Astrocyte (in vitro differentiated cells and primary cell): ENCODE measurements around the gene INPP4A. TPM values are rescaled to one million over a fixed set of nuclear protein-coding genes. Genes with fewer than 3 reads are reported as not detected.

ENCODE experiments used
- DNase-seq: peaks from one replicate; pipeline ENCODE4 v3.0.0-alpha.2; 2010; ENCODE audit warnings: low read depth
- FAIRE-seq: peaks from 2 replicates; lab custom pipeline; 2011; peaks lifted over from hg19 to GRCh38; lab: Jason Lieb, UNC
- H2AFZ ChIP-seq: 2 replicates; pipeline ENCODE4 v1.6.0; 2012; ENCODE audit warnings: low read depth, low read length, inconsistent platforms
- H3K27ac ChIP-seq: 2 replicates; pipeline ENCODE4 v1.5.1; 2011; ENCODE audit warnings: low read depth, low read length, inconsistent platforms
- H3K27me3 ChIP-seq: 2 replicates; pipeline ENCODE4 v1.6.0; 2011; ENCODE audit warnings: low read length, inconsistent platforms; ENCODE audit not compliant: insufficient read depth
- H3K36me3 ChIP-seq: 2 replicates; pipeline ENCODE4 v1.5.1; 2011; ENCODE audit warnings: low read length, inconsistent platforms; ENCODE audit not compliant: insufficient read depth
- H3K4me1 ChIP-seq: 2 replicates; pipeline ENCODE4 v1.5.1; 2011; ENCODE audit warnings: low read length, inconsistent platforms; ENCODE audit not compliant: insufficient read depth
- H3K4me2 ChIP-seq: 2 replicates; pipeline ENCODE4 v1.6.0; 2012; ENCODE audit warnings: low read length, inconsistent platforms
- H3K4me3 ChIP-seq: 2 replicates; pipeline ENCODE4 v1.5.1; 2011; ENCODE audit warnings: low read depth, mild to moderate bottlenecking, low read length, inconsistent platforms; ENCODE audit not compliant: insufficient read depth
- H3K79me2 ChIP-seq: 2 replicates; pipeline ENCODE4 v1.6.0; 2012; ENCODE audit warnings: mild to moderate bottlenecking, low read length, inconsistent platforms; ENCODE audit not compliant: insufficient read depth
- H3K9ac ChIP-seq: 2 replicates; pipeline ENCODE4 v1.6.0; 2012; ENCODE audit warnings: mild to moderate bottlenecking, low read length, inconsistent platforms
- H3K9me3 ChIP-seq: 2 replicates; pipeline ENCODE4 v1.5.1; 2012; ENCODE audit warnings: low read depth, mild to moderate bottlenecking, low read length, inconsistent platforms; ENCODE audit not compliant: insufficient read depth
- H4K20me1 ChIP-seq: 2 replicates; pipeline ENCODE4 v1.6.0; 2012; ENCODE audit warnings: low read length, inconsistent platforms; ENCODE audit not compliant: insufficient read depth
- H3K27ac Mint-ChIP-seq: one replicate; pipeline ENCODE4 v1.8.0; 2021; ENCODE audit warnings: mild to moderate bottlenecking, mixed read lengths; ENCODE audit not compliant: unreplicated experiment
- H3K27me3 Mint-ChIP-seq: one replicate; pipeline ENCODE4 v1.8.0; 2021; ENCODE audit warnings: low read depth, mixed read lengths; ENCODE audit not compliant: unreplicated experiment
- H3K36me3 Mint-ChIP-seq: one replicate; pipeline ENCODE4 v1.8.0; 2021; ENCODE audit warnings: low read depth, mixed read lengths; ENCODE audit not compliant: unreplicated experiment
- H3K4me1 Mint-ChIP-seq: one replicate; pipeline ENCODE4 v1.8.0; 2021; ENCODE audit warnings: low read depth, mixed read lengths; ENCODE audit not compliant: unreplicated experiment
- H3K4me3 Mint-ChIP-seq: one replicate; pipeline ENCODE4 v1.8.0; 2021; ENCODE audit warnings: mild to moderate bottlenecking, moderate library complexity, mixed read lengths; ENCODE audit not compliant: unreplicated experiment
- H3K9me3 Mint-ChIP-seq: one replicate; pipeline ENCODE4 v1.8.0; 2021; ENCODE audit warnings: mild to moderate bottlenecking, mixed read lengths; ENCODE audit not compliant: unreplicated experiment
- CTCF ChIP-seq: IDR thresholded peaks from 2 replicates; pipeline ENCODE4 v1.5.1; 2011; ENCODE audit warnings: low read depth, mild to moderate bottlenecking, inconsistent platforms, low read length, moderate library complexity; ENCODE audit not compliant: insufficient read depth
- EZH2 ChIP-seq: IDR thresholded peaks from 2 replicates; pipeline ENCODE4 v1.6.1; 2012; ENCODE audit warnings: mild to moderate bottlenecking, low read length, inconsistent platforms; ENCODE audit not compliant: insufficient read depth
- total RNA-seq: library from RNA; stranded (reverse); gene quantifications from 2 replicates; pipeline ENCODE4 v1.2.1, GENCODE V29; 2021

The INPP4A gene
- total RNA-seq, 1 donor from 2014 or later, result 19.4 TPM

GRCh38 chr2:98487101-98487805 lies 42.6 kb downstream of the INPP4A start:
- Histone ChIP-seq H4K20me1 (peaks cover 67% of the 10 kb centered on the region), H3K4me1 (no peaks in the 10 kb centered on the region), H2AFZ (no peak overlapping the region), H3K79me2 (peaks cover 33% of the 10 kb centered on the region), H3K27me3 (no peaks in the 10 kb centered on the region), H3K36me3 (no peaks in the 10 kb centered on the region), H3K9me3 (no peaks in the 10 kb centered on the region), H3K27ac (no peak overlapping the region), H3K4me2 (no peak overlapping the region), H3K9ac (no peak overlapping the region), H3K4me3 (no peak overlapping the region)
- Mint-ChIP-seq H3K27ac (no peak overlapping the region), H3K4me1 (peaks cover 22% of the 10 kb centered on the region), H3K9me3 (no peaks in the 10 kb centered on the region), H3K27me3 (no peaks in the 10 kb centered on the region), H3K4me3 (no peak overlapping the region), H3K36me3 (peaks cover 3% of the 10 kb centered on the region)
- no peak for DNase-seq
- FAIRE-seq, result no peak
- TF ChIP-seq EZH2 (no peak), CTCF (no peak)

- Mint-ChIP-seq H3K27me3 (no peaks in the 10 kb centered on the region), H3K9me3 (no peaks in the 10 kb centered on the region), H3K4me3 (no peak overlapping the region), H3K27ac (no peak overlapping the region), H3K36me3 (peaks cover 6% of the 10 kb centered on the region), H3K4me1 (peaks cover 22% of the 10 kb centered on the region)
- H3K27ac ChIP-seq, result no peak overlapping the region
- peaks cover 27% of the 10 kb centered on the region for H3K79me2 ChIP-seq
- H3K4me3 ChIP-seq, result no peak overlapping the region
- no peaks in the 10 kb centered on the region for H3K4me1 ChIP-seq
- H3K27me3 ChIP-seq, result no peaks in the 10 kb centered on the region
- H3K9me3 ChIP-seq, result no peaks in the 10 kb centered on the region
- no peaks in the 10 kb centered on the region for H3K36me3 ChIP-seq
- H2AFZ ChIP-seq, result no peak overlapping the region
- H4K20me1 ChIP-seq, result peaks cover 63% of the 10 kb centered on the region
- no peak for FAIRE-seq
- no peak overlapping the region for H3K9ac ChIP-seq
- DNase-seq, result no peak
- H3K4me2 ChIP-seq, result no peak overlapping the region
- peak; percentile 57 for TF ChIP-seq CTCF
- TF ChIP-seq EZH2, result no peak
Observed at GRCh38 chr2:98487806-98488189, 43.1 kb downstream of the INPP4A start.

- Mint-ChIP-seq H3K4me3 (no peak overlapping the region), H3K9me3 (no peaks in the 10 kb centered on the region), H3K36me3 (peaks cover 6% of the 10 kb centered on the region), H3K27ac (no peak overlapping the region), H3K4me1 (peaks cover 19% of the 10 kb centered on the region), H3K27me3 (no peaks in the 10 kb centered on the region)
- Histone ChIP-seq H3K36me3 (no peaks in the 10 kb centered on the region), H3K4me1 (no peaks in the 10 kb centered on the region), H3K9me3 (no peaks in the 10 kb centered on the region), H4K20me1 (peaks cover 60% of the 10 kb centered on the region), H3K79me2 (peaks cover 26% of the 10 kb centered on the region), H3K4me3 (no peak overlapping the region), H3K27ac (no peak overlapping the region), H3K27me3 (no peaks in the 10 kb centered on the region), H3K4me2 (no peak overlapping the region), H2AFZ (no peak overlapping the region), H3K9ac (no peak overlapping the region)
- TF ChIP-seq EZH2, result no peak
- TF ChIP-seq CTCF, result no peak
- FAIRE-seq, result no peak
- no peak for DNase-seq
Observed at GRCh38 chr2:98488252-98488651, 43.6 kb downstream of the INPP4A start.
